Osteocyte (in vitro differentiated cells): Measurements from ENCODE around the gene SPSB1. TPM values are rescaled to one million over a fixed set of nuclear protein-coding genes. Genes with fewer than 3 reads are reported as not detected.
A peak's percentile ranks its signal among the peaks of the same experiment; 100 is the strongest.

Source experiments
- DNase-seq: peaks from one replicate; pipeline ENCODE4 v3.0.0; 2021; ENCODE audit warnings: mixed read lengths; ENCODE audit not compliant: unreplicated experiment; ENCODE audit errors: extremely low spot score
- H3K27ac Mint-ChIP-seq: one replicate; pipeline ENCODE4 v1.8.0; 2021; ENCODE audit warnings: mild to moderate bottlenecking, mixed read lengths; ENCODE audit not compliant: unreplicated experiment
- H3K27me3 Mint-ChIP-seq: one replicate; pipeline ENCODE4 v1.8.0; 2021; ENCODE audit warnings: mixed read lengths; ENCODE audit not compliant: unreplicated experiment
- H3K36me3 Mint-ChIP-seq: one replicate; pipeline ENCODE4 v1.8.0; 2021; ENCODE audit warnings: mixed read lengths; ENCODE audit not compliant: unreplicated experiment
- H3K4me1 Mint-ChIP-seq: one replicate; pipeline ENCODE4 v1.8.0; 2021; ENCODE audit warnings: mixed read lengths; ENCODE audit not compliant: unreplicated experiment
- H3K4me3 Mint-ChIP-seq: one replicate; pipeline ENCODE4 v1.8.0; 2021; ENCODE audit warnings: mild to moderate bottlenecking, moderate library complexity, mixed read lengths; ENCODE audit not compliant: unreplicated experiment
- H3K9me3 Mint-ChIP-seq: one replicate; pipeline ENCODE4 v1.8.0; 2021; ENCODE audit warnings: mixed read lengths; ENCODE audit not compliant: unreplicated experiment
- total RNA-seq: library from RNA; stranded (reverse); gene quantifications from 2 replicates; pipeline ENCODE4 v1.2.1, GENCODE V29; 2021
- TF ChIP-seq, protein P1 (sequence below): fragments of 200-600 bp; sonication (generic); IDR thresholded peaks from 2 replicates; pipeline ENCODE4 v1.5.0; 2021; ENCODE audit warnings: antibody characterized with exemption, mild to moderate bottlenecking, moderate library complexity

Gene SPSB1
- total RNA-seq, 1 donor from 2014 or later: 52.8 TPM

GRCh38 chr1:9291914-9292360 is 757 bp upstream of the SPSB1 start:
- peaks cover 42% of the 10 kb centered on the region for H3K4me1 Mint-ChIP-seq
- H3K27me3 Mint-ChIP-seq: no peaks in the 10 kb centered on the region
- H3K9me3 Mint-ChIP-seq: peaks cover 4% of the 10 kb centered on the region
- peak overlapping the region; percentile 73 for H3K4me3 Mint-ChIP-seq
- H3K36me3 Mint-ChIP-seq: peaks cover 10% of the 10 kb centered on the region
- TF ChIP-seq, protein P1, sequence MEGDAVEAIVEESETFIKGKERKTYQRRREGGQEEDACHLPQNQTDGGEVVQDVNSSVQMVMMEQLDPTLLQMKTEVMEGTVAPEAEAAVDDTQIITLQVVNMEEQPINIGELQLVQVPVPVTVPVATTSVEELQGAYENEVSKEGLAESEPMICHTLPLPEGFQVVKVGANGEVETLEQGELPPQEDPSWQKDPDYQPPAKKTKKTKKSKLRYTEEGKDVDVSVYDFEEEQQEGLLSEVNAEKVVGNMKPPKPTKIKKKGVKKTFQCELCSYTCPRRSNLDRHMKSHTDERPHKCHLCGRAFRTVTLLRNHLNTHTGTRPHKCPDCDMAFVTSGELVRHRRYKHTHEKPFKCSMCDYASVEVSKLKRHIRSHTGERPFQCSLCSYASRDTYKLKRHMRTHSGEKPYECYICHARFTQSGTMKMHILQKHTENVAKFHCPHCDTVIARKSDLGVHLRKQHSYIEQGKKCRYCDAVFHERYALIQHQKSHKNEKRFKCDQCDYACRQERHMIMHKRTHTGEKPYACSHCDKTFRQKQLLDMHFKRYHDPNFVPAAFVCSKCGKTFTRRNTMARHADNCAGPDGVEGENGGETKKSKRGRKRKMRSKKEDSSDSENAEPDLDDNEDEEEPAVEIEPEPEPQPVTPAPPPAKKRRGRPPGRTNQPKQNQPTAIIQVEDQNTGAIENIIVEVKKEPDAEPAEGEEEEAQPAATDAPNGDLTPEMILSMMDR: no peak
- H3K27ac Mint-ChIP-seq: peak overlapping the region; percentile 77
- DNase-seq: no peak

- H3K27me3 Mint-ChIP-seq: no peaks in the 10 kb centered on the region
- H3K4me3 Mint-ChIP-seq: no peak overlapping the region
- TF ChIP-seq, protein P1: no peak
- H3K36me3 Mint-ChIP-seq: peaks cover 15% of the 10 kb centered on the region
- no peak overlapping the region for H3K27ac Mint-ChIP-seq
- peaks cover 4% of the 10 kb centered on the region for H3K9me3 Mint-ChIP-seq
- DNase-seq: no peak
- H3K4me1 Mint-ChIP-seq: peaks cover 53% of the 10 kb centered on the region
These were observed 493 bp downstream of the SPSB1 start for GRCh38 chr1:9293241-9293532.

GRCh38 chr1:9293533-9294404 is 1.1 kb downstream of the SPSB1 start:
- TF ChIP-seq, protein P1: no peak
- H3K27me3 Mint-ChIP-seq: no peaks in the 10 kb centered on the region
- no peak overlapping the region for H3K4me3 Mint-ChIP-seq
- peaks cover 4% of the 10 kb centered on the region for H3K9me3 Mint-ChIP-seq
- DNase-seq: no peak
- peaks cover 15% of the 10 kb centered on the region for H3K36me3 Mint-ChIP-seq
- H3K27ac Mint-ChIP-seq: no peak overlapping the region
- H3K4me1 Mint-ChIP-seq: peaks cover 54% of the 10 kb centered on the region

- no peak overlapping the region for H3K27ac Mint-ChIP-seq
- no peaks in the 10 kb centered on the region for H3K27me3 Mint-ChIP-seq
These were observed 1.7 kb downstream of the SPSB1 start for GRCh38 chr1:9294405-9294773.

More at GRCh38 chr1:9294405-9294773, 1.7 kb downstream of the SPSB1 start:
- H3K9me3 Mint-ChIP-seq: no peaks in the 10 kb centered on the region
- H3K36me3 Mint-ChIP-seq: peaks cover 13% of the 10 kb centered on the region
- peaks cover 58% of the 10 kb centered on the region for H3K4me1 Mint-ChIP-seq
- DNase-seq: no peak
- TF ChIP-seq, protein P1: no peak
- H3K4me3 Mint-ChIP-seq: no peak overlapping the region
